Measurements from ENCODE around the gene ISL1. TPM values are rescaled to one million over a fixed set of nuclear protein-coding genes. Genes with fewer than 3 reads are reported as not detected.

Gene ISL1
- total and polyA plus RNA-seq, 2 of the 13 experiments (the other 11 are each of a cell fraction or from before 2014, with no cell fraction given) = not detected

- H2AFZ ChIP-seq (ENCODE audit: low read length) = no peak overlapping the region
- WGBS (ENCODE audit: low lambda C conversion rate) = 19% methylated on average over 10 of the region's 10 CpGs
- H3K4me1 ChIP-seq (ENCODE audit: insufficient read depth, low read length) = no peaks in the 10 kb centered on the region
- no peak overlapping the region for H3K4me2 ChIP-seq (ENCODE audit: low read depth, low read length)
- no peaks in the 10 kb centered on the region for H3K79me2 ChIP-seq (ENCODE audit: insufficient read depth, low read length)
- no peak overlapping the region for H3K9ac ChIP-seq (ENCODE audit: insufficient read depth, low read depth, low read length)
- in situ Hi-C loops (cut with HindIII; ENCODE audit: extremely low pct_ligation_motif_present, low pct_unique_long_range_greater_than_20kb) = loop anchor here (25.0 kb wide), 2 partner anchors 616 to 1266 kb away; no protein-coding TSS in a partner anchor
- ATAC-seq (no peak), FAIRE-seq (no peak), DNase-seq (ENCODE audit: low spot score) (no peak)
- peaks cover 0 to 19% of the 10 kb centered on the region in 2 experiments; a peak in 4 of 5 replicates for H3K27me3 ChIP-seq (ENCODE audit: control insufficient read depth in 1 of 2, insufficient read depth in 2 of 2, low read length in 2 of 2)
- TF ChIP-seq CENPX (CRISPR knock-in tag; IDR thresholded peaks at IDR 0.05) (no peak), FLYWCH1 (CRISPR knock-in tag; IDR thresholded peaks at IDR 0.05) (no peak), NPAS2 (CRISPR knock-in tag; IDR thresholded peaks at IDR 0.05; ENCODE audit: borderline replicate concordance) (no peak), DPF2 (CRISPR knock-in tag; IDR thresholded peaks at IDR 0.05; ENCODE audit: borderline replicate concordance, low read depth) (no peak)
- TF ChIP-seq, protein P1, sequence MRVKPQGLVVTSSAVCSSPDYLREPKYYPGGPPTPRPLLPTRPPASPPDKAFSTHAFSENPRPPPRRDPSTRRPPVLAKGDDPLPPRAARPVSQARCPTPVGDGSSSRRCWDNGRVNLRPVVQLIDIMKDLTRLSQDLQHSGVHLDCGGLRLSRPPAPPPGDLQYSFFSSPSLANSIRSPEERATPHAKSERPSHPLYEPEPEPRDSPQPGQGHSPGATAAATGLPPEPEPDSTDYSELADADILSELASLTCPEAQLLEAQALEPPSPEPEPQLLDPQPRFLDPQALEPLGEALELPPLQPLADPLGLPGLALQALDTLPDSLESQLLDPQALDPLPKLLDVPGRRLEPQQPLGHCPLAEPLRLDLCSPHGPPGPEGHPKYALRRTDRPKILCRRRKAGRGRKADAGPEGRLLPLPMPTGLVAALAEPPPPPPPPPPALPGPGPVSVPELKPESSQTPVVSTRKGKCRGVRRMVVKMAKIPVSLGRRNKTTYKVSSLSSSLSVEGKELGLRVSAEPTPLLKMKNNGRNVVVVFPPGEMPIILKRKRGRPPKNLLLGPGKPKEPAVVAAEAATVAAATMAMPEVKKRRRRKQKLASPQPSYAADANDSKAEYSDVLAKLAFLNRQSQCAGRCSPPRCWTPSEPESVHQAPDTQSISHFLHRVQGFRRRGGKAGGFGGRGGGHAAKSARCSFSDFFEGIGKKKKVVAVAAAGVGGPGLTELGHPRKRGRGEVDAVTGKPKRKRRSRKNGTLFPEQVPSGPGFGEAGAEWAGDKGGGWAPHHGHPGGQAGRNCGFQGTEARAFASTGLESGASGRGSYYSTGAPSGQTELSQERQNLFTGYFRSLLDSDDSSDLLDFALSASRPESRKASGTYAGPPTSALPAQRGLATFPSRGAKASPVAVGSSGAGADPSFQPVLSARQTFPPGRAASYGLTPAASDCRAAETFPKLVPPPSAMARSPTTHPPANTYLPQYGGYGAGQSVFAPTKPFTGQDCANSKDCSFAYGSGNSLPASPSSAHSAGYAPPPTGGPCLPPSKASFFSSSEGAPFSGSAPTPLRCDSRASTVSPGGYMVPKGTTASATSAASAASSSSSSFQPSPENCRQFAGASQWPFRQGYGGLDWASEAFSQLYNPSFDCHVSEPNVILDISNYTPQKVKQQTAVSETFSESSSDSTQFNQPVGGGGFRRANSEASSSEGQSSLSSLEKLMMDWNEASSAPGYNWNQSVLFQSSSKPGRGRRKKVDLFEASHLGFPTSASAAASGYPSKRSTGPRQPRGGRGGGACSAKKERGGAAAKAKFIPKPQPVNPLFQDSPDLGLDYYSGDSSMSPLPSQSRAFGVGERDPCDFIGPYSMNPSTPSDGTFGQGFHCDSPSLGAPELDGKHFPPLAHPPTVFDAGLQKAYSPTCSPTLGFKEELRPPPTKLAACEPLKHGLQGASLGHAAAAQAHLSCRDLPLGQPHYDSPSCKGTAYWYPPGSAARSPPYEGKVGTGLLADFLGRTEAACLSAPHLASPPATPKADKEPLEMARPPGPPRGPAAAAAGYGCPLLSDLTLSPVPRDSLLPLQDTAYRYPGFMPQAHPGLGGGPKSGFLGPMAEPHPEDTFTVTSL (CRISPR knock-in tag; IDR thresholded peaks at IDR 0.05; ENCODE audit: borderline replicate concordance) = no peak
- TF ChIP-seq, protein P2, sequence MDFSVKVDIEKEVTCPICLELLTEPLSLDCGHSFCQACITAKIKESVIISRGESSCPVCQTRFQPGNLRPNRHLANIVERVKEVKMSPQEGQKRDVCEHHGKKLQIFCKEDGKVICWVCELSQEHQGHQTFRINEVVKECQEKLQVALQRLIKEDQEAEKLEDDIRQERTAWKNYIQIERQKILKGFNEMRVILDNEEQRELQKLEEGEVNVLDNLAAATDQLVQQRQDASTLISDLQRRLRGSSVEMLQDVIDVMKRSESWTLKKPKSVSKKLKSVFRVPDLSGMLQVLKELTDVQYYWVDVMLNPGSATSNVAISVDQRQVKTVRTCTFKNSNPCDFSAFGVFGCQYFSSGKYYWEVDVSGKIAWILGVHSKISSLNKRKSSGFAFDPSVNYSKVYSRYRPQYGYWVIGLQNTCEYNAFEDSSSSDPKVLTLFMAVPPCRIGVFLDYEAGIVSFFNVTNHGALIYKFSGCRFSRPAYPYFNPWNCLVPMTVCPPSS (IDR thresholded peaks at IDR 0.05) = no peak
- H3K9me3 ChIP-seq (ENCODE audit: low read length) = no peaks in the 10 kb centered on the region
- ChIA-PET POLR2A (no interaction called here), CTCF (ENCODE audit: low intra/inter-chr PET ratio, low total read pairs) (no interaction called here)
- H3K36me3 ChIP-seq (replicated peaks in 1 of 2; ENCODE audit: control insufficient read depth in 1 of 2, insufficient read depth in 2 of 2, low read length in 2 of 2) = no peaks in the 10 kb centered on the region
- no peak overlapping the region for H3K27ac ChIP-seq (ENCODE audit: extremely low read length, insufficient read depth, low read length)
- intact Hi-C loops (cut with micrococcal nuclease; ENCODE audit: unreplicated experiment) = no loop called here
- no peak overlapping the region for H3K4me3 ChIP-seq (replicated peaks in 1 of 3; ENCODE audit: insufficient read depth in 1 of 3, low read depth in 2 of 3, low read length in 3 of 3)
- no peaks in the 10 kb centered on the region for H4K20me1 ChIP-seq (ENCODE audit: insufficient read depth, low read length)
- BruUV-seq (replicated peaks) = no TSS peak
These were observed 12.6 kb downstream of the ISL1 start for GRCh38 chr5:51395666-51396356.
